Osteoblast (primary cell): ENCODE measurements around the gene SLC9A9. TPM values are rescaled to one million over a fixed set of nuclear protein-coding genes. Genes with fewer than 3 reads are reported as not detected.
"Not testable (repeated sequence)": the region's sequence is repeated elsewhere in the genome, so short reads cannot be mapped to it uniquely, and the experiment has no call there.

ENCODE experiments used
- DNase-seq: peaks from one replicate; pipeline ENCODE4 v3.0.0; 2011; ENCODE audit warnings: low spot score, mixed read lengths; ENCODE audit not compliant: insufficient read length; ENCODE audit errors: missing footprints
- H2AFZ ChIP-seq: 2 replicates; pipeline ENCODE4 v1.6.0; 2011; ENCODE audit warnings: mild to moderate bottlenecking, low read length
- H3K27ac ChIP-seq: 2 replicates; pipeline ENCODE4 v1.5.1; 2011; ENCODE audit warnings: mild to moderate bottlenecking, low read depth, low read length, moderate library complexity
- H3K27me3 ChIP-seq: 2 replicates; pipeline ENCODE4 v1.6.0; 2012; ENCODE audit warnings: mild to moderate bottlenecking, control low read depth, inconsistent platforms, low read length, moderate library complexity; ENCODE audit not compliant: insufficient read depth
- H3K36me3 ChIP-seq: 2 replicates; pipeline ENCODE4 v1.5.1; 2011; ENCODE audit warnings: mild to moderate bottlenecking, low read length, control low read depth, moderate library complexity; ENCODE audit not compliant: insufficient read depth
- H3K4me1 ChIP-seq: 2 replicates; pipeline ENCODE4 v1.5.1; 2011; ENCODE audit warnings: mild to moderate bottlenecking, low read length, control low read depth, moderate library complexity; ENCODE audit not compliant: insufficient read depth
- H3K4me2 ChIP-seq: 2 replicates; pipeline ENCODE4 v1.6.0; 2011; ENCODE audit warnings: mild to moderate bottlenecking, low read length; ENCODE audit not compliant: insufficient read depth
- H3K4me3 ChIP-seq: fragments of 200-600 bp; sonication (generic); 3 replicates; pipeline ENCODE4 v1.5.1; 2012; ENCODE audit warnings: mild to moderate bottlenecking, low read length, inconsistent platforms; ENCODE audit not compliant: insufficient read depth
- H3K79me2 ChIP-seq: 2 replicates; pipeline ENCODE4 v1.6.0; 2012; ENCODE audit warnings: mild to moderate bottlenecking, low read length, control low read depth, inconsistent platforms; ENCODE audit not compliant: insufficient read depth
- H3K9me3 ChIP-seq: 2 replicates; pipeline ENCODE4 v1.5.1; 2011; ENCODE audit warnings: low read depth, low read length, control low read depth
- H4K20me1 ChIP-seq: 2 replicates; pipeline ENCODE4 v1.6.0; 2012; ENCODE audit warnings: mild to moderate bottlenecking, low read length, control low read depth; ENCODE audit not compliant: insufficient read depth
- CTCF ChIP-seq: IDR thresholded peaks from 2 replicates; pipeline ENCODE4 v1.5.1; 2011; ENCODE audit warnings: mild to moderate bottlenecking, low read depth, low read length, moderate library complexity; ENCODE audit errors: extremely low read depth
- total RNA-seq: library from RNA; depleted of rRNA; stranded (reverse); fragments of >200 nt; gene quantifications from 2 replicates; pipeline ENCODE4 v1.2.3, GENCODE V29; 2012

Gene SLC9A9
- total RNA-seq, 1 donor: 6.5 TPM

GRCh38 chr3:143809121-143809621, 39.1 kb downstream of the SLC9A9 start:
- Histone ChIP-seq H3K9me3 (no peaks in the 10 kb centered on the region), H2AFZ (no peak overlapping the region), H3K27ac (no peak overlapping the region), H3K4me3 (no peak overlapping the region), H3K36me3 (no peaks in the 10 kb centered on the region), H4K20me1 (no peaks in the 10 kb centered on the region), H3K4me1 (no peaks in the 10 kb centered on the region), H3K27me3 (no peaks in the 10 kb centered on the region), H3K4me2 (no peak overlapping the region), H3K79me2 (no peaks in the 10 kb centered on the region)
- peak; percentile 50 for DNase-seq
- TF ChIP-seq CTCF: no peak

GRCh38 chr3:143808030-143808429, 40.2 kb downstream of the SLC9A9 start:
- TF ChIP-seq CTCF: no peak
- Histone ChIP-seq H2AFZ (no peak overlapping the region), H3K4me3 (no peak overlapping the region), H3K36me3 (no peaks in the 10 kb centered on the region), H3K4me2 (no peak overlapping the region), H4K20me1 (no peaks in the 10 kb centered on the region), H3K4me1 (no peaks in the 10 kb centered on the region), H3K27ac (no peak overlapping the region), H3K79me2 (no peaks in the 10 kb centered on the region), H3K9me3 (no peaks in the 10 kb centered on the region), H3K27me3 (no peaks in the 10 kb centered on the region)
- DNase-seq: no peak

- no peak overlapping the region for H3K27ac ChIP-seq
- no peak overlapping the region for H3K4me2 ChIP-seq
- no peak overlapping the region for H2AFZ ChIP-seq
- H3K79me2 ChIP-seq: no peaks in the 10 kb centered on the region
- no peaks in the 10 kb centered on the region for H4K20me1 ChIP-seq
- no peak overlapping the region for H3K4me3 ChIP-seq
- DNase-seq: no peak
- H3K9me3 ChIP-seq: no peaks in the 10 kb centered on the region
- TF ChIP-seq CTCF: no peak
- H3K4me1 ChIP-seq: no peaks in the 10 kb centered on the region
- no peaks in the 10 kb centered on the region for H3K36me3 ChIP-seq
- H3K27me3 ChIP-seq: no peaks in the 10 kb centered on the region
These were observed 42.2 kb downstream of the SLC9A9 start for GRCh38 chr3:143806038-143806437.

- not testable (repeated sequence) for H3K79me2 ChIP-seq, H3K27ac ChIP-seq, H3K4me2 ChIP-seq, H4K20me1 ChIP-seq, H3K4me3 ChIP-seq, H3K9me3 ChIP-seq, H3K36me3 ChIP-seq, H2AFZ ChIP-seq, DNase-seq, H3K4me1 ChIP-seq, H3K27me3 ChIP-seq
These were observed 42.8 kb downstream of the SLC9A9 start for GRCh38 chr3:143805476-143805875.

GRCh38 chr3:143801046-143801445, 47.2 kb downstream of the SLC9A9 start:
- H4K20me1 ChIP-seq, DNase-seq: not testable (repeated sequence)

GRCh38 chr3:143798151-143798550, 50.1 kb downstream of the SLC9A9 start:
- not testable (repeated sequence) for H4K20me1 ChIP-seq, H3K36me3 ChIP-seq, H3K27ac ChIP-seq, H3K4me1 ChIP-seq, DNase-seq, H2AFZ ChIP-seq, H3K4me3 ChIP-seq, H3K4me2 ChIP-seq, H3K9me3 ChIP-seq, H3K79me2 ChIP-seq, H3K27me3 ChIP-seq

More at GRCh38 chr3:143801046-143801445, 47.2 kb downstream of the SLC9A9 start:
- H3K79me2 ChIP-seq, H2AFZ ChIP-seq, H3K36me3 ChIP-seq, H3K27ac ChIP-seq, H3K27me3 ChIP-seq, H3K4me2 ChIP-seq, H3K4me3 ChIP-seq, H3K4me1 ChIP-seq, H3K9me3 ChIP-seq: not testable (repeated sequence)
